ENCODE results near the gene VAV2. TPM values are rescaled to one million over a fixed set of nuclear protein-coding genes. Genes with fewer than 3 reads are reported as not detected.

VAV2 gene
- total and polyA plus RNA-seq, 9 of the 15 experiments (the other 6 are each of a cell fraction or from before 2014, with no cell fraction given), result 0.01 to 2.7 (median 1.0) TPM; not detected in 1

GRCh38 chr9:133964463-133964862 is 27.7 kb downstream of the VAV2 start:
- in situ Hi-C loops (cut with MboI) (no loop called here), intact Hi-C loops (cut with micrococcal nuclease) (no loop called here)
- BruUV-seq (replicated peaks), result no TSS peak
- H3K36me3 ChIP-seq (ENCODE audit: control insufficient read depth, insufficient read depth, low read length), result no peaks in the 10 kb centered on the region
- no peaks in the 10 kb centered on the region; a peak in 1 of 5 replicates for H3K4me1 ChIP-seq (replicated peaks in 1 of 2; ENCODE audit: control insufficient read depth in 2 of 2, insufficient read depth in 2 of 2, low read length in 2 of 2)
- ATAC-seq, result no peak
- ChIA-PET POLR2A (no interaction called here), CTCF (ENCODE audit: low intra/inter-chr PET ratio) (no interaction called here)
- peaks cover 3% of the 10 kb centered on the region for H3K9me3 ChIP-seq (replicated peaks; ENCODE audit: control insufficient read depth, insufficient read depth, low read depth, low read length)
- TF ChIP-seq RBM22 (IDR thresholded peaks at IDR 0.05; ENCODE audit: low read depth, low read length, poor library complexity, severe bottlenecking) (no peak), ZNF324 (CRISPR knock-in tag; IDR thresholded peaks at IDR 0.05) (peak; percentile 91)
- no peak overlapping the region for H2AFZ ChIP-seq (ENCODE audit: low read depth, low read length)
- peaks cover 20% of the 10 kb centered on the region; the same call in 1 of the 2 replicates for H4K20me1 ChIP-seq (replicated peaks; ENCODE audit: control insufficient read depth, insufficient read depth, low read length)
- no peak overlapping the region for H3K9ac ChIP-seq (ENCODE audit: insufficient read depth in 1 of 2, low read depth in 2 of 2, low read length in 2 of 2)
- WGBS (ENCODE audit: insufficient coverage, low coverage, missing lambda C conversion rate), result 5% methylated on average over 2 of the region's 2 CpGs
- H3K9me1 ChIP-seq (ENCODE audit: control insufficient read depth, insufficient read depth, low read length), result no peaks in the 10 kb centered on the region
- peaks cover 12 to 38% of the 10 kb centered on the region in 2 experiments; a peak in 4 of 5 replicates for H3K27me3 ChIP-seq (ENCODE audit: control insufficient read depth in 2 of 2, insufficient read depth in 2 of 2, low read length in 2 of 2)
- no peak overlapping the region for H3K4me3 ChIP-seq
- H3K4me2 ChIP-seq (ENCODE audit: insufficient read depth, low read length), result no peak overlapping the region
- no peaks in the 10 kb centered on the region for H3K79me2 ChIP-seq (ENCODE audit: control insufficient read depth, insufficient read depth, low read length)
- no peak for FAIRE-seq
- H3K27ac ChIP-seq (ENCODE audit: extremely low read depth, low read depth, low read length), result no peak overlapping the region
- DNase-seq (ENCODE audit: extremely low read depth in 1 of 4, low spot score in 3 of 4), result no peak

GRCh38 chr9:133963166-133963565 is 29.0 kb downstream of the VAV2 start:
- H3K9ac ChIP-seq (ENCODE audit: insufficient read depth in 1 of 2, low read depth in 2 of 2, low read length in 2 of 2), result no peak overlapping the region
- H2AFZ ChIP-seq (ENCODE audit: low read depth, low read length), result no peak overlapping the region
- in situ Hi-C loops (cut with MboI), result no loop called here
- H3K9me3 ChIP-seq (replicated peaks; ENCODE audit: control insufficient read depth, insufficient read depth, low read depth, low read length), result peaks cover 3% of the 10 kb centered on the region
- no peaks in the 10 kb centered on the region for H3K79me2 ChIP-seq (ENCODE audit: control insufficient read depth, insufficient read depth, low read length)
- ATAC-seq (no peak), FAIRE-seq (no peak), DNase-seq (ENCODE audit: extremely low read depth in 1 of 4, low spot score in 3 of 4) (no peak)
- 0 out of 2 replicates have a peak, but pooled peaks cover 16% of the 10 kb centered on the region for H4K20me1 ChIP-seq (replicated peaks; ENCODE audit: control insufficient read depth, insufficient read depth, low read length)
- POLR2A ChIA-PET, result interaction anchor here (1.0 kb wide), 1 partner anchor 14 kb away, joined by 3 read pairs; no protein-coding TSS in a partner anchor
- H3K4me3 ChIP-seq, result no peak overlapping the region
- no peak overlapping the region for H3K4me2 ChIP-seq (ENCODE audit: insufficient read depth, low read length)
- peaks cover 6 to 35% of the 10 kb centered on the region in 2 experiments; a peak in 4 of 5 replicates for H3K27me3 ChIP-seq (ENCODE audit: control insufficient read depth in 2 of 2, insufficient read depth in 2 of 2, low read length in 2 of 2)
- 1% methylated on average over 8 of the region's 10 CpGs for WGBS (ENCODE audit: insufficient coverage, low coverage, missing lambda C conversion rate)
- no peaks in the 10 kb centered on the region; a peak in 1 of 5 replicates for H3K4me1 ChIP-seq (replicated peaks in 1 of 2; ENCODE audit: control insufficient read depth in 2 of 2, insufficient read depth in 2 of 2, low read length in 2 of 2)
- CTCF ChIA-PET (ENCODE audit: low intra/inter-chr PET ratio), result no interaction called here
- BruUV-seq (replicated peaks), result no TSS peak
- no peak overlapping the region for H3K27ac ChIP-seq (ENCODE audit: extremely low read depth, low read depth, low read length)
- H3K36me3 ChIP-seq (ENCODE audit: control insufficient read depth, insufficient read depth, low read length), result no peaks in the 10 kb centered on the region
- TF ChIP-seq ZNF589 (CRISPR knock-in tag; IDR thresholded peaks at IDR 0.05; ENCODE audit: low read depth), result no peak
- TF ChIP-seq CUX1 (CRISPR knock-in tag; IDR thresholded peaks at IDR 0.05), result no peak
- no peak for TF ChIP-seq CTCF (IDR thresholded peaks at IDR 0.05 in 2 of 3, conservative IDR thresholded peaks at IDR 0.05 in 1 of 3; ENCODE audit: insufficient read depth in 2 of 3, low read depth in 1 of 3, low read length in 3 of 3)
- TF ChIP-seq HDAC3 (IDR thresholded peaks at IDR 0.05; ENCODE audit: borderline replicate concordance, partially characterized antibody), result no peak
- TF ChIP-seq TSC22D4 (tag; IDR thresholded peaks at IDR 0.05), result no peak
- no peak for TF ChIP-seq ELF4 (CRISPR knock-in tag; IDR thresholded peaks at IDR 0.05)
- TF ChIP-seq COPS2 (conservative IDR thresholded peaks at IDR 0.05), result no peak
- no peaks in the 10 kb centered on the region for H3K9me1 ChIP-seq (ENCODE audit: control insufficient read depth, insufficient read depth, low read length)
- intact Hi-C loops (cut with micrococcal nuclease), result no loop called here

Measured in K562 (cell line).